GM06990 (cell line): ENCODE results near the gene FAM107B.

Source experiments
- DNase-seq: peaks from one replicate; pipeline ENCODE4 v3.0.0-alpha.2; 2011; ENCODE audit not compliant: insufficient read length; ENCODE audit errors: extremely low read depth
- H3K27me3 ChIP-seq: replicated peaks from 2 replicates; pipeline ENCODE4 v1.6.0; 2011; ENCODE audit warnings: low read length; ENCODE audit not compliant: control insufficient read depth, insufficient read depth
- H3K36me3 ChIP-seq: 2 replicates; pipeline ENCODE4 v1.5.1; 2011; ENCODE audit warnings: low read length; ENCODE audit not compliant: control insufficient read depth, insufficient read depth
- H3K4me3 ChIP-seq: replicated peaks from 2 replicates; pipeline ENCODE4 v1.5.1; 2011; ENCODE audit warnings: low read depth, mild to moderate bottlenecking, control low read depth, low read length
- CTCF ChIP-seq: IDR thresholded peaks from 2 replicates; pipeline ENCODE4 v1.5.1; 2011; ENCODE audit warnings: low read length, control low read depth, mild to moderate bottlenecking, inconsistent platforms; ENCODE audit not compliant: insufficient read depth, poor library complexity, severe bottlenecking

Gene FAM107B

GRCh38 chr10:14758994-14759664 lies 15.6 kb downstream of the FAM107B start:
- Histone ChIP-seq H3K36me3 (no peaks in the 10 kb centered on the region), H3K27me3 (no peaks in the 10 kb centered on the region), H3K4me3 (no peak overlapping the region)
- TF ChIP-seq CTCF: peak; percentile 31
- no peak for DNase-seq

- Histone ChIP-seq H3K4me3 (no peak overlapping the region), H3K36me3 (no peaks in the 10 kb centered on the region), H3K27me3 (no peaks in the 10 kb centered on the region)
- TF ChIP-seq CTCF: no peak
- no peak for DNase-seq
These were observed 16.2 kb downstream of the FAM107B start for GRCh38 chr10:14758451-14758850.

GRCh38 chr10:14757986-14758385 lies 16.7 kb downstream of the FAM107B start:
- no peak for TF ChIP-seq CTCF
- H3K36me3 ChIP-seq: no peaks in the 10 kb centered on the region
- no peak for DNase-seq
- no peaks in the 10 kb centered on the region for H3K27me3 ChIP-seq
- H3K4me3 ChIP-seq: no peak overlapping the region

GRCh38 chr10:14757394-14757793 lies 17.3 kb downstream of the FAM107B start:
- H3K36me3 ChIP-seq: no peaks in the 10 kb centered on the region
- no peak for TF ChIP-seq CTCF
- no peak overlapping the region for H3K4me3 ChIP-seq
- no peaks in the 10 kb centered on the region for H3K27me3 ChIP-seq
- DNase-seq: no peak

GRCh38 chr10:14753441-14753840 lies 21.3 kb downstream of the FAM107B start:
- no peak for DNase-seq
- TF ChIP-seq CTCF: no peak
- H3K27me3 ChIP-seq: no peaks in the 10 kb centered on the region
- no peaks in the 10 kb centered on the region for H3K36me3 ChIP-seq
- H3K4me3 ChIP-seq: no peak overlapping the region

GRCh38 chr10:14751921-14752320 lies 22.8 kb downstream of the FAM107B start:
- H3K27me3 ChIP-seq: no peaks in the 10 kb centered on the region
- no peak overlapping the region for H3K4me3 ChIP-seq
- TF ChIP-seq CTCF: no peak
- DNase-seq: no peak
- no peaks in the 10 kb centered on the region for H3K36me3 ChIP-seq
